Measurements from ENCODE around the gene RAP1GAP. TPM values are rescaled to one million over a fixed set of nuclear protein-coding genes. Genes with fewer than 3 reads are reported as not detected.

Gene RAP1GAP
- total RNA-seq, 1 experiment from 2014 or later, result 30.2 TPM

- intact Hi-C loops (cut with micrococcal nuclease; ENCODE audit: unreplicated experiment), result no loop called here
- no peak overlapping the region for H2AFZ ChIP-seq
- no peaks in the 10 kb centered on the region for H4K20me1 ChIP-seq (ENCODE audit: insufficient read depth)
- no TSS peak for BruUV-seq (replicated peaks)
- no peaks in the 10 kb centered on the region for H3K36me3 ChIP-seq (ENCODE audit: low read depth)
- H3K9me2 ChIP-seq (ENCODE audit: insufficient read depth), result no peaks in the 10 kb centered on the region
- DNase-seq, result no peak
- no peak overlapping the region for H3K27ac ChIP-seq
- no peaks in the 10 kb centered on the region for H3K27me3 ChIP-seq (ENCODE audit: insufficient read depth, low read depth)
- H3F3A ChIP-seq (ENCODE audit: insufficient read depth, low read depth), result no peaks in the 10 kb centered on the region
- no peaks in the 10 kb centered on the region for H3K4me1 ChIP-seq (replicated peaks; ENCODE audit: insufficient read depth)
- H3K4me3 ChIP-seq, result no peak overlapping the region
- ChIA-PET POLR2A (ENCODE audit: unreplicated experiment) (no interaction called here), CTCF (no interaction called here)
- no peaks in the 10 kb centered on the region for H3K79me2 ChIP-seq (ENCODE audit: low read depth)
- H3K4me2 ChIP-seq, result no peak overlapping the region
- H3K9me3 ChIP-seq (ENCODE audit: insufficient read depth, low read depth), result no peaks in the 10 kb centered on the region
- no peak for TF ChIP-seq EZH2 (IDR thresholded peaks at IDR 0.05; ENCODE audit: low read depth)
- TF ChIP-seq CTCF (conservative IDR thresholded peaks at IDR 0.05), result no peak
These were observed 17.9 kb upstream of the RAP1GAP start for GRCh38 chr1:21687081-21687529.

GRCh38 chr1:21685946-21686678 lies 17.0 kb upstream of the RAP1GAP start:
- Histone ChIP-seq H3K27ac (no peak overlapping the region), H3K79me2 (ENCODE audit: low read depth) (no peaks in the 10 kb centered on the region), H3K4me1 (replicated peaks; ENCODE audit: insufficient read depth) (no peaks in the 10 kb centered on the region), H4K20me1 (ENCODE audit: insufficient read depth) (no peaks in the 10 kb centered on the region), H3F3A (ENCODE audit: insufficient read depth, low read depth) (no peaks in the 10 kb centered on the region), H3K9me3 (ENCODE audit: insufficient read depth, low read depth) (no peaks in the 10 kb centered on the region), H2AFZ (no peak overlapping the region), H3K27me3 (ENCODE audit: insufficient read depth, low read depth) (no peaks in the 10 kb centered on the region), H3K36me3 (ENCODE audit: low read depth) (no peaks in the 10 kb centered on the region), H3K4me3 (no peak overlapping the region), H3K9me2 (ENCODE audit: insufficient read depth) (no peaks in the 10 kb centered on the region), H3K4me2 (no peak overlapping the region)
- no TSS peak for BruUV-seq (replicated peaks)
- DNase-seq, result no peak
- TF ChIP-seq CTCF (conservative IDR thresholded peaks at IDR 0.05), result no peak
- no peak for TF ChIP-seq EZH2 (IDR thresholded peaks at IDR 0.05; ENCODE audit: low read depth)
- CTCF ChIA-PET, result no interaction called here
- intact Hi-C loops (cut with micrococcal nuclease; ENCODE audit: unreplicated experiment), result no loop called here
- POLR2A ChIA-PET (ENCODE audit: unreplicated experiment), result no interaction called here

GRCh38 chr1:21681426-21681825 lies 12.3 kb upstream of the RAP1GAP start:
- H3K9me3 ChIP-seq (ENCODE audit: insufficient read depth, low read depth), result no peaks in the 10 kb centered on the region
- no peak overlapping the region for H3K4me2 ChIP-seq
- H3K4me1 ChIP-seq (replicated peaks; ENCODE audit: insufficient read depth), result peaks cover 11% of the 10 kb centered on the region
- no peaks in the 10 kb centered on the region for H4K20me1 ChIP-seq (ENCODE audit: insufficient read depth)
- H2AFZ ChIP-seq, result no peak overlapping the region
- ChIA-PET POLR2A (ENCODE audit: unreplicated experiment) (no interaction called here), CTCF (no interaction called here)
- peaks cover 10% of the 10 kb centered on the region; the same call in 1 of the 2 replicates for H3F3A ChIP-seq (ENCODE audit: insufficient read depth, low read depth)
- no peaks in the 10 kb centered on the region for H3K79me2 ChIP-seq (ENCODE audit: low read depth)
- H3K9me2 ChIP-seq (ENCODE audit: insufficient read depth), result no peaks in the 10 kb centered on the region
- no peak overlapping the region for H3K4me3 ChIP-seq
- intact Hi-C loops (cut with micrococcal nuclease; ENCODE audit: unreplicated experiment), result no loop called here
- TF ChIP-seq CTCF (conservative IDR thresholded peaks at IDR 0.05), result no peak
- BruUV-seq (replicated peaks), result no TSS peak
- no peaks in the 10 kb centered on the region for H3K27me3 ChIP-seq (ENCODE audit: insufficient read depth, low read depth)
- DNase-seq, result no peak
- H3K36me3 ChIP-seq (ENCODE audit: low read depth), result no peaks in the 10 kb centered on the region
- H3K27ac ChIP-seq, result no peak overlapping the region

Measured in PC-9 (cell line).